CD14-positive monocyte (primary cell): ENCODE results near the gene DGKB. TPM values are rescaled to one million over a fixed set of nuclear protein-coding genes. Genes with fewer than 3 reads are reported as not detected.

Source experiments
- DNase-seq, 3 donors: peaks; one replicate each; pipeline ENCODE4 v3.0.0-alpha.2; 2011 to 2022
- H2AFZ ChIP-seq: 2 replicates; pipeline ENCODE4 v1.6.0; 2012; ENCODE audit warnings: mild to moderate bottlenecking, low read depth, low read length, inconsistent platforms; ENCODE audit not compliant: insufficient read depth, poor library complexity, severe bottlenecking
- H3K27ac ChIP-seq, 2 donors: 1 replicate in 1 of 2; 2 replicates in 1 of 2; pipeline ENCODE4 v1.5.1; 2012 to 2013; ENCODE audit warnings: low read length in 2 of 2, control low read depth in 1 of 2, inconsistent platforms in 1 of 2, low read depth in 1 of 2, mild to moderate bottlenecking in 1 of 2
- H3K27me3 ChIP-seq, 2 donors: one replicate each; pipeline versions ENCODE4 v1.6.0 to v1.6.1; 2011 to 2013; ENCODE audit warnings: low read length in 2 of 2; ENCODE audit not compliant: control insufficient read depth in 2 of 2, insufficient read depth in 2 of 2
- H3K36me3 ChIP-seq, 2 donors: replicated peaks in 1 of 2; 1 replicate in 1 of 2; 2 replicates in 1 of 2; pipeline versions ENCODE4 v1.5.1 to v1.6.1; 2012 to 2013; ENCODE audit warnings: low read length in 2 of 2, control low read depth in 1 of 2, inconsistent platforms in 1 of 2, mild to moderate bottlenecking in 1 of 2; ENCODE audit not compliant: insufficient read depth in 2 of 2, control insufficient read depth in 1 of 2
- H3K4me1 ChIP-seq, 2 donors: 1 replicate in 1 of 2; 2 replicates in 1 of 2; pipeline versions ENCODE4 v1.5.1 to v1.6.1; 2012 to 2013; ENCODE audit warnings: low read length in 2 of 2, control low read depth in 1 of 2, inconsistent platforms in 1 of 2, mild to moderate bottlenecking in 1 of 2, moderate library complexity in 1 of 2; ENCODE audit not compliant: insufficient read depth in 2 of 2, control insufficient read depth in 1 of 2
- H3K4me2 ChIP-seq: replicated peaks from 2 replicates; pipeline ENCODE3; 2012; ENCODE audit warnings: low read length, moderate library complexity, mild to moderate bottlenecking; ENCODE audit not compliant: poor library complexity, severe bottlenecking; ENCODE audit errors: extremely low read depth
- H3K4me3 ChIP-seq, 3 experiments: fragments of 200-600 bp in 1 of 3; sonication (generic) in 1 of 3; replicated peaks in 1 of 3; 1 replicate in 2 of 3; 2 replicates in 1 of 3; pipeline ENCODE4 v1.5.1; 2011 to 2013; ENCODE audit warnings: low read length in 3 of 3, mild to moderate bottlenecking in 3 of 3, control low read depth in 2 of 3, low read depth in 2 of 3, inconsistent platforms in 1 of 3, moderate library complexity in 1 of 3
- H3K79me2 ChIP-seq: 2 replicates; pipeline ENCODE4 v1.6.0; 2012; ENCODE audit warnings: mild to moderate bottlenecking, control low read depth, inconsistent platforms, low read length, moderate library complexity; ENCODE audit not compliant: insufficient read depth
- H3K9ac ChIP-seq: 2 replicates; pipeline ENCODE4 v1.6.0; 2017; ENCODE audit warnings: low read length, mild to moderate bottlenecking; ENCODE audit not compliant: insufficient read depth, poor library complexity, severe bottlenecking
- H3K9me3 ChIP-seq, 2 donors: replicated peaks in 1 of 2; 1 replicate in 1 of 2; 2 replicates in 1 of 2; pipeline versions ENCODE4 v1.5.1 to v1.6.1; 2012 to 2013; ENCODE audit warnings: low read length in 2 of 2, control low read depth in 1 of 2; ENCODE audit not compliant: control insufficient read depth in 1 of 2, insufficient read depth in 1 of 2
- H4K20me1 ChIP-seq: 2 replicates; pipeline ENCODE4 v1.6.0; 2012; ENCODE audit warnings: mild to moderate bottlenecking, low read length, control low read depth, moderate library complexity; ENCODE audit not compliant: insufficient read depth
- H3K27ac Mint-ChIP-seq, 7 donors: one replicate each; pipeline ENCODE4 v1.8.0; 2020; ENCODE audit warnings: mild to moderate bottlenecking in 7 of 7, mixed read lengths in 7 of 7, moderate library complexity in 6 of 7, inconsistent platforms in 2 of 7
- H3K27me3 Mint-ChIP-seq, 3 donors: one replicate each; pipeline ENCODE4 v1.8.0; 2021 to 2022; ENCODE audit warnings: low read depth in 3 of 3, mild to moderate bottlenecking in 3 of 3, mixed read lengths in 3 of 3, moderate library complexity in 3 of 3, inconsistent platforms in 1 of 3
- H3K36me3 Mint-ChIP-seq, 2 donors: one replicate each; pipeline ENCODE4 v1.8.0; 2020; ENCODE audit warnings: mixed read lengths in 2 of 2, inconsistent platforms in 1 of 2, mild to moderate bottlenecking in 1 of 2
- H3K4me1 Mint-ChIP-seq: one replicate; pipeline ENCODE4 v1.8.0; 2020; ENCODE audit warnings: mild to moderate bottlenecking, mixed read lengths
- H3K4me3 Mint-ChIP-seq, 2 donors: one replicate each; pipeline ENCODE4 v1.8.0; 2020; ENCODE audit warnings: mild to moderate bottlenecking in 2 of 2, mixed read lengths in 2 of 2, moderate library complexity in 1 of 2
- H3K9me3 Mint-ChIP-seq, 7 donors: one replicate each; pipeline ENCODE4 v1.8.0; 2020 to 2022; ENCODE audit warnings: mixed read lengths in 7 of 7, mild to moderate bottlenecking in 6 of 7, moderate library complexity in 6 of 7, inconsistent platforms in 2 of 7
- CTCF ChIP-seq: fragments of 200-600 bp; IDR thresholded peaks from one replicate; pipeline ENCODE4 v1.8.0; 2022; ENCODE audit warnings: antibody characterized with exemption, mild to moderate bottlenecking
- WGBS: methylation state at CpG from one replicate; pipeline ENCODE4 v1.1.5; 2013; ENCODE audit warnings: missing lambda C conversion rate; ENCODE audit not compliant: insufficient coverage; 5-methylcytosine and 5-hydroxymethylcytosine counted together
- intact Hi-C, 2 donors: fragments of 100-400 bp; cut with micrococcal nuclease; formaldehyde crosslinking; loops; one replicate each; pipeline versions ENCODE4 v1.15.0 to v1.15.1; 2023
- polyA plus RNA-seq, 3 donors: library from polyadenylated mRNA; depleted of rRNA in 1 of 3; unstranded in 2 of 3; stranded (reverse) in 1 of 3; fragments of 300-500 nt in 2 of 3; fragments of >200 nt in 1 of 3; fragmentation: Illumina TruSeq in 2 of 3; gene quantifications; 1 replicate in 2 of 3; 2 replicates in 1 of 3; pipeline ENCODE4 v1.2.3, GENCODE V29; 2012 to 2021

The DGKB gene
- polyA plus RNA-seq, 3 donors: not detected

GRCh38 chr7:14293434-14293833, 609.1 kb downstream of the DGKB start:
- H2AFZ ChIP-seq: no peak overlapping the region
- no peak overlapping the region for H3K4me3 ChIP-seq
- Mint-ChIP-seq H3K27me3 (no peaks in the 10 kb centered on the region), H3K36me3 (no peaks in the 10 kb centered on the region), H3K9me3 (peaks cover 4 to 13% (median 7%) of the 10 kb centered on the region in 7 donors), H3K4me1 (no peaks in the 10 kb centered on the region), H3K27ac (no peak overlapping the region), H3K4me3 (no peak overlapping the region)
- H3K4me2 ChIP-seq: no peak overlapping the region
- no peaks in the 10 kb centered on the region for H3K36me3 ChIP-seq
- H3K4me1 ChIP-seq: no peaks in the 10 kb centered on the region
- no peaks in the 10 kb centered on the region for H3K27me3 ChIP-seq
- DNase-seq: no peak
- H3K79me2 ChIP-seq: no peaks in the 10 kb centered on the region
- no peaks in the 10 kb centered on the region for H4K20me1 ChIP-seq
- no peak for TF ChIP-seq CTCF
- no peak overlapping the region for H3K27ac ChIP-seq
- WGBS: 78% methylated on average over 1 of the region's 2 CpGs
- intact Hi-C loops: no loop called here
- H3K9me3 ChIP-seq: peaks cover 0 to 4% of the 10 kb centered on the region in 2 donors
- no peak overlapping the region for H3K9ac ChIP-seq

- no peaks in the 10 kb centered on the region for H3K36me3 Mint-ChIP-seq
- TF ChIP-seq CTCF: no peak
- no peak for DNase-seq
- H3K27me3 ChIP-seq: no peaks in the 10 kb centered on the region
- H3K4me3 Mint-ChIP-seq: no peak overlapping the region
- H3K4me3 ChIP-seq: no peak overlapping the region
- no peaks in the 10 kb centered on the region for H3K4me1 ChIP-seq
- peaks cover 0 to 11% (median 4%) of the 10 kb centered on the region in 7 donors for H3K9me3 Mint-ChIP-seq
- H3K27me3 Mint-ChIP-seq: no peaks in the 10 kb centered on the region
- H3K79me2 ChIP-seq: no peaks in the 10 kb centered on the region
- no peaks in the 10 kb centered on the region for H4K20me1 ChIP-seq
- intact Hi-C loops: no loop called here
- no peaks in the 10 kb centered on the region for H3K36me3 ChIP-seq
- H3K4me2 ChIP-seq: no peak overlapping the region
- H2AFZ ChIP-seq: no peak overlapping the region
- no peak overlapping the region for H3K9ac ChIP-seq
- H3K27ac ChIP-seq: no peak overlapping the region
- no peak overlapping the region for H3K27ac Mint-ChIP-seq
- peaks cover 0 to 4% of the 10 kb centered on the region in 2 donors for H3K9me3 ChIP-seq
- H3K4me1 Mint-ChIP-seq: no peaks in the 10 kb centered on the region
Observed at GRCh38 chr7:14292737-14293136, 609.8 kb downstream of the DGKB start.
